Measurements from ENCODE around the gene PDZRN3. TPM values are rescaled to one million over a fixed set of nuclear protein-coding genes. Genes with fewer than 3 reads are reported as not detected.

PDZRN3 gene
- total RNA-seq, 4 donors from 2014 or later: 227 to 305 (median 265) TPM

GRCh38 chr3:73502609-73503583, 121.8 kb downstream of the PDZRN3 start:
- 19 to 24% methylated on average over 5 to 6 of the region's 6 CpGs for WGBS, 2 donors (ENCODE audit: low coverage in 1 of 2)
- Histone ChIP-seq H3K27me3 (no peaks in the 10 kb centered on the region), H3K36me3 (no peaks in the 10 kb centered on the region), H3K9me3 (no peaks in the 10 kb centered on the region), H3K27ac (peak overlapping the region; percentile 50 to 88 (median 70)), H3K4me1 (peaks cover 7 to 99% (median 15%) of the 10 kb centered on the region in 3 donors), H3K4me3 (no peak overlapping the region)
- ATAC-seq: peak; percentile 64
- TF ChIP-seq POLR2AphosphoS5 (IDR thresholded peaks at IDR 0.05) (peak; percentile 52), EP300 (IDR thresholded peaks at IDR 0.05) (no peak), CTCF (IDR thresholded peaks at IDR 0.05) (peak; percentile 76 to 87 (median 84)), POLR2A (IDR thresholded peaks at IDR 0.05) (no peak)

- Histone ChIP-seq H3K27me3 (no peaks in the 10 kb centered on the region), H3K27ac (peak overlapping the region in 1 of 4 donors; percentile 25), H3K4me3 (no peak overlapping the region), H3K36me3 (no peaks in the 10 kb centered on the region), H3K4me1 (peaks cover 7 to 94% (median 15%) of the 10 kb centered on the region in 3 donors), H3K9me3 (no peaks in the 10 kb centered on the region)
- 94 to 100% methylated on average over 1 of the region's 1 CpG for WGBS, 2 donors (ENCODE audit: low coverage in 1 of 2)
- TF ChIP-seq POLR2AphosphoS5 (IDR thresholded peaks at IDR 0.05) (peak; percentile 31), EP300 (IDR thresholded peaks at IDR 0.05) (no peak)
- ATAC-seq: no peak
Observed at GRCh38 chr3:73500321-73500720, 124.4 kb downstream of the PDZRN3 start.

GRCh38 chr3:73499787-73500186, 125.0 kb downstream of the PDZRN3 start:
- Histone ChIP-seq H3K4me3 (no peak overlapping the region), H3K36me3 (no peaks in the 10 kb centered on the region), H3K9me3 (no peaks in the 10 kb centered on the region), H3K4me1 (peaks cover 7 to 94% (median 15%) of the 10 kb centered on the region in 3 donors), H3K27ac (no peak overlapping the region), H3K27me3 (no peaks in the 10 kb centered on the region)
- ATAC-seq: no peak
- WGBS, 2 donors (ENCODE audit: low coverage in 1 of 2): 80 to 93% methylated on average over 1 to 3 of the region's 3 CpGs
- TF ChIP-seq CTCF (IDR thresholded peaks at IDR 0.05): no peak
- no peak for TF ChIP-seq POLR2AphosphoS5 (IDR thresholded peaks at IDR 0.05)
- TF ChIP-seq EP300 (IDR thresholded peaks at IDR 0.05): no peak
- no peak for TF ChIP-seq POLR2A (IDR thresholded peaks at IDR 0.05)

DNA sequence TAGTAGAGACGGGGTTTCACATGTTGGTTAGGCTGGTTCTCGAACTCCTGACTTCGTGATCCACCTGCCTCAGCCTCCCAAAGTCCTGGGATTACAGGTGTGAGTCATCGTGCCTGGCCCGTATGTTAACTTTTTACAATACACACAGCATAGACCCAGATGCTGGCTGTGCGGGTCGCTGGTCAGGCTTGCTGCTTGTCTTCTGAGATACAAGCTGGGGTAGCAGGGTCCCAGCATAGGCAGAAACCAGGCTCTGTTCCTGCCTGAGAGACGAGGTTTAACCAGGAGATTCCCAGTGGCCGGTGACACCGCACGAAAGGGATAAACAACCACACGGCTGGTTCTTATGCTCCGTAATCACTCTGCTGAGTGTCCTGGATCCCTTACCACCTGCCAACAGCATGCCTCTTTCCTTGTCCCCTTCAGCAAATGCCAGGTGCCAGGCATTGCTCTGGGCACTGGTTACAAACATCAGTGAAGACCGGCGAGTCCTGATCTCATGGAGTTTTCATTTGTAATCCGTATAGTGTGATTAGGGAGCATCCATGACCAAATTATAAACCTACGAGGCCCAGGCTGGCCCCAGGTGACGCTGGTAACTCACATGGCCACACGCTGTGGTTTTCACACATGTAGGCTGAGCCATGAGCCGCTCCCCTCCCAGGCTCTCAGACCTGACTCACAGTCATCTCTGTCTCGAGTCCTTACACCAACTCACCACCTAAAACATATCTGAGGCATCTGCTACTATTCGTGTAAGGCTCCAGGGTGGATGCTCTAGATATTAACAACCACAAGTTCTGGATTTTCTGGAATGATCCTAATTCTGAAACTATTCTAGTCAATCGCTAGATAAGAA, 125.7 kb downstream of the PDZRN3 start:
- Histone ChIP-seq H3K27me3 (no peaks in the 10 kb centered on the region), H3K27ac (peak overlapping the region in 1 of 4 donors; percentile 9), H3K9me3 (no peaks in the 10 kb centered on the region), H3K4me3 (no peak overlapping the region), H3K4me1 (peaks cover 7 to 93% (median 9%) of the 10 kb centered on the region in 3 donors), H3K36me3 (no peaks in the 10 kb centered on the region)
- 71 to 80% methylated on average over 7 to 20 of the region's 23 CpGs for WGBS, 2 donors (ENCODE audit: low coverage in 1 of 2)
- TF ChIP-seq POLR2A (IDR thresholded peaks at IDR 0.05): no peak
- no peak for TF ChIP-seq EP300 (IDR thresholded peaks at IDR 0.05)
- no peak for TF ChIP-seq CTCF (IDR thresholded peaks at IDR 0.05)
- no peak for TF ChIP-seq POLR2AphosphoS5 (IDR thresholded peaks at IDR 0.05)
- no peak for ATAC-seq
